Measurements from ENCODE around the gene RPS6KA2.

The RPS6KA2 gene

DNA sequence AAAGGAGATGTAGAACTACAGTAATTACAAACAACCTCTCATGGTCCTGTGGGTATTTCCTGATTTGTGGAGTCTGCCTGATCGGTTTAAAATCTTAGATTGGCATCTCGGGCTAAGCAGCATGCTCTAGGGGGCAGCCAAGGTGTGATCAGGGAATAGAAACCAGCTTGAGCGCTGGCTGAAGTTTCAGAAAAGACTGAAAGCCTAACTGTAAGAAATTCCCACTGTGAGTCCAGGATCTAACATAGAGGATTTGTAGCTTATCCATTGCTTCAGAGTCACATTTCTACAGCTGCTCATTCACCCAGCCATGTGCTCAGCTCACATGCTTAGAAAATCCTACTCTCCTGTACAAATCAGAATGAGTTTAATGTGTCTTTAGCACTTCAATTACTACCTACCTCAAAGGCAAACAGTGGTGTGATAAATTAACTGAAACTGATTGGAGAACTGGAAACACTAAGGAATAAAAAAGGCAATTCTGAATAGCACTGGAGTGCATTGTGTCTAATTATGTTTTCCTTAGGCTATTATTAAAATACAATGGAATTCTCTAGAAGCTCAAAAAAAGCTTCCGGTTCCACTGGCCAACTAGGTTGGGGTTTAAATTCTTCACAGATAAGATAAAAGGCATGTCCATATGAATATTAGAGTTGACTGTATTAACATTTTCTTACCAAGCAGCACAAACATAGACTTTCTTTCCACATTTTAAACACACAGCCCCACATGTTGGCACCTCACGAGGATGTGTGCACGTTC is 170.5 kb downstream of the RPS6KA2 start:
- TF ChIP-seq, protein P1, sequence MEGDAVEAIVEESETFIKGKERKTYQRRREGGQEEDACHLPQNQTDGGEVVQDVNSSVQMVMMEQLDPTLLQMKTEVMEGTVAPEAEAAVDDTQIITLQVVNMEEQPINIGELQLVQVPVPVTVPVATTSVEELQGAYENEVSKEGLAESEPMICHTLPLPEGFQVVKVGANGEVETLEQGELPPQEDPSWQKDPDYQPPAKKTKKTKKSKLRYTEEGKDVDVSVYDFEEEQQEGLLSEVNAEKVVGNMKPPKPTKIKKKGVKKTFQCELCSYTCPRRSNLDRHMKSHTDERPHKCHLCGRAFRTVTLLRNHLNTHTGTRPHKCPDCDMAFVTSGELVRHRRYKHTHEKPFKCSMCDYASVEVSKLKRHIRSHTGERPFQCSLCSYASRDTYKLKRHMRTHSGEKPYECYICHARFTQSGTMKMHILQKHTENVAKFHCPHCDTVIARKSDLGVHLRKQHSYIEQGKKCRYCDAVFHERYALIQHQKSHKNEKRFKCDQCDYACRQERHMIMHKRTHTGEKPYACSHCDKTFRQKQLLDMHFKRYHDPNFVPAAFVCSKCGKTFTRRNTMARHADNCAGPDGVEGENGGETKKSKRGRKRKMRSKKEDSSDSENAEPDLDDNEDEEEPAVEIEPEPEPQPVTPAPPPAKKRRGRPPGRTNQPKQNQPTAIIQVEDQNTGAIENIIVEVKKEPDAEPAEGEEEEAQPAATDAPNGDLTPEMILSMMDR (IDR thresholded peaks at IDR 0.05; ENCODE audit: control insufficient read depth, extremely low read depth, insufficient read depth): peak; percentile 52
- DNase-seq (ENCODE audit: low read depth): peak; percentile 3
- no peak overlapping the region for H3K4me3 ChIP-seq (ENCODE audit: low read depth, low read length)

DNA sequence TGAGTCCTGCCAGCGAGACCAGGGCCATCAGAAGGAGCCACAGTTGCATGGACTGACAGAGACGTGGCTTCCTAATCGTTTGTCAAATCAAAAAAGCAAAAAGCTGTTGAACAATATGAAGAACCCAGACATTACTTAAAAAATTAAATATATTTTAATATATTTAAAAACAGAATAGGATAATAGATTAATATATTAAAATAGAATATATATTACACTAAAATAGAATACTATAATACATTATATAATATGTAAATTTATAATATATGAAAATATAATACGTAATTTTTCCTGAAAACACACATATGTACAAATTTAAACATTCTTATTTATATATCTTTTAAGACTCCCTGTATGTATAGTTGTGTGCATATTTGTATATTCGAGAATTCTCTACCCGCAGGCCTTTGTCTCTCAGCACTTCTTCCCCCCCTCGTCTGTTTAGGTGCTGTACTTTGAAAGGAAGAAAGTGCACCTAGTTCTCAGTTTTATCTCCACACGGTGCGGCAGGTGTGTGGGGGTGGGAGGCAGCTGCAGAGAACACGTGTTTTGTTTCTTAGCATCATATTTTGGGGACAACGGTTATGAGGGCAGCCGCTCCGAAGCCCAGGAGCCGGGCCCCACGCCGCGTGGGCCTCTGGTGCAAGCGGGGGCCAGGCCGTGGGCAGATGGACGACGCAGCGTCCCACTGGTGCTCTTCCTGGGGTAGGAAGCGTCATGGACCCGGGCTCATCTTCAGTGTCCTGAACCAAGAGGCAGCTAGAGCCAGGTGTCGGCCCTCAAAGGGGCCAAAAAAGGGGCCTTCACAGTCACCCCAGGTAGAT is 172.1 kb downstream of the RPS6KA2 start:
- no peak overlapping the region for H3K4me3 ChIP-seq (ENCODE audit: low read depth, low read length)
- no peak for DNase-seq (ENCODE audit: low read depth)
- TF ChIP-seq, protein P1 (IDR thresholded peaks at IDR 0.05; ENCODE audit: control insufficient read depth, extremely low read depth, insufficient read depth): no peak

DNA sequence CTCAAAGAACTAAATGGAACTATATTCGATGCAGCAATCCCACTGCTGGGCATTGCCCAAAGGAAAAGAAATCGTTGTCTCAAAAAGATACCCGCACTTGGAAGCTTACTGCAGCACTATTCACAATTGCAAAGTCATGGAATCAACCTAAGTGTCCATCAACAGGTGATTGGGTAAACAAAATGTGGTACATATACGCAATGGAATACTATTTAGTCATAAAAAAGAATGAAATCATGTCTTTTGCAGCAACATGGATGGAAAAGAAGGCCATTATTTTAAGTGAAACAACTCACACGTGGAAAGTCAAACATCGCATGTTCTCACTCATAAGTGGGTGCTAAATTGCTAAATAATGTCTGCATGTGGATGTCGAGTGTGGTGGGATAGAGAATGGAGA is 173.4 kb downstream of the RPS6KA2 start:
- no peak overlapping the region for H3K4me3 ChIP-seq (ENCODE audit: low read depth, low read length)
- TF ChIP-seq, protein P1 (IDR thresholded peaks at IDR 0.05; ENCODE audit: control insufficient read depth, extremely low read depth, insufficient read depth): no peak
- DNase-seq (ENCODE audit: low read depth): no peak

DNA sequence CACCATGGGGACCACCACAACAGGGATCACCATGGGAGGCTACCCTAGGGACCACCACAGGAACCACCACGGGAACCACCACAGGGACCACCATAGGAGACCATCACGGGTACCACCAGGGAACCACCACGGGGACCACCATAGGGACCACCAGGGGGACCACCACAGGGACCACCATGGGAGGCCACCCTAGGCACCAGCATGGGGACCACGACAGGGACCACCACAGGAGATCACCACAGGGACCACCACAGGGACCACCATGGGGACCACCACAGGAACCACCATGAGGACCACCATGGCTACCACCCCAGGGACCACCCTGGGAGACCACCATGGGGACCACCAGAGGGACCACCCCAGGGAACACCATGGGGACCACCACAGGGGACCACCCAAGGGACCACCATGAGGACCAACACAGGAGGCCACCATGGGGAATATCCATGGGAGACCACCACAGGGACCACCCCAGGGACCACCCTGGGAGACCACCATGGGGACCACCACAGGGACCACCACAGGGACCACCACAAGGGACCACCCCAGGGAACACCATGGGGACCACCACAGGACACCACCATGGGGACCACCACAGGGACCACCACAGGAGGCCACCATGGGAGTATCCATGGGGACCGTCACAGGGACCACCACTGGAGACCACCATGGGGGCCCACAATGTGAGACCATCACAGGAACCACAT is 176.7 kb downstream of the RPS6KA2 start:
- no peak overlapping the region for H3K4me3 ChIP-seq (ENCODE audit: low read depth, low read length)
- TF ChIP-seq, protein P1 (IDR thresholded peaks at IDR 0.05; ENCODE audit: control insufficient read depth, extremely low read depth, insufficient read depth): no peak
- no peak for DNase-seq (ENCODE audit: low read depth)

DNA sequence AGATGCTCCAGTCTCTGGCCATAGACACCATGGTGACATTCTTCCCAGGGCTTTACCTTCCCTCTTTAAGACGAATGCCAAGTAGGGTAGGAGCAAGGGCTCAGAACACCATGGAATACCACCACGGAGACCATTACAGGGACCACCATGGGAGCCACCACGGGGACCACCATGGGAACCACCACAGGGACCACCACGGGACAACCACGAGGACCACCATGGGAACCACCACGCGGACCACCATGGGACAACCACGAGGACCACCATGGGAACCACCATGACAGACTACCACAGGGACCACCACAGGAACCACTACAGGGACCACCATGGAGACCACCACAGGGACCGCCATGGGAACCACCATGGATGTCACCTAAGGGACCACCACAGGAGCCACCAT is 177.4 kb downstream of the RPS6KA2 start:
- TF ChIP-seq, protein P1 (IDR thresholded peaks at IDR 0.05; ENCODE audit: control insufficient read depth, extremely low read depth, insufficient read depth): no peak
- H3K4me3 ChIP-seq (ENCODE audit: low read depth, low read length): no peak overlapping the region
- DNase-seq (ENCODE audit: low read depth): no peak

DNA sequence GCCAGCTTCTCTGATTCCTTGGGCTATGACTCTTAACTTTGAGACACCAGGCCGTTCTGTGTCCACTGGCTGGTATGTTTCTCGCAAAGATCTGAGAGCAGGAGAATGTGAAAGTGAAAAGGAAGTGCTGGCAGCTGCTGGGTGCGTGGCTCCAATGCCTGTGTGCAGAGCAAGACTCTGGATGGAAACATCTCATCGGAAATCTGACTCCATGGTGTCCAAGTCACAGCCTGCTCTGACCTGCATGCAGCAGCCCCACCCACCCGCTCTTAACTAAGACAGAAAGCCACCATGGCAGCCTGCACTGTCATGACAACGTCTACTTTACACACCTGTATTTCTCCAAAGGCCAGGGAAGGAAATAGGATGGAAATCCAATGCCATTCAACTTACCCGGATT is 178.0 kb downstream of the RPS6KA2 start:
- no peak for DNase-seq (ENCODE audit: low read depth)
- TF ChIP-seq, protein P1 (IDR thresholded peaks at IDR 0.05; ENCODE audit: control insufficient read depth, extremely low read depth, insufficient read depth): no peak
- H3K4me3 ChIP-seq (ENCODE audit: low read depth, low read length): no peak overlapping the region

All from LNCaP clone FGC (cell line).